Activated CD4-positive, alpha-beta T cell treated with anti-CD3 and anti-CD28 coated beads, Interleukin-2, amount 10 ng/mL, durations not matched to agents 24 days and 14 days (primary cell): ENCODE measurements around the gene NUP153. TPM values are rescaled to one million over a fixed set of nuclear protein-coding genes. Genes with fewer than 3 reads are reported as not detected.
"Not testable (repeated sequence)": the region's sequence is repeated elsewhere in the genome, so short reads cannot be mapped to it uniquely, and the experiment has no call there.

Source experiments
- DNase-seq: peaks from one replicate; pipeline ENCODE4 v3.0.0; 2022
- H3K27ac Mint-ChIP-seq: one replicate; pipeline ENCODE4 v1.8.0; 2022; ENCODE audit warnings: mild to moderate bottlenecking, mixed read lengths
- H3K27me3 Mint-ChIP-seq: one replicate; pipeline ENCODE4 v1.8.0; 2022; ENCODE audit warnings: mixed read lengths
- H3K36me3 Mint-ChIP-seq: one replicate; pipeline ENCODE4 v1.8.0; 2022; ENCODE audit warnings: low read depth, mild to moderate bottlenecking, mixed read lengths
- H3K4me1 Mint-ChIP-seq: one replicate; pipeline ENCODE4 v1.8.0; 2021; ENCODE audit warnings: mixed read lengths
- H3K4me3 Mint-ChIP-seq: one replicate; pipeline ENCODE4 v1.8.0; 2022; ENCODE audit warnings: mild to moderate bottlenecking, moderate library complexity, mixed read lengths
- H3K9me3 Mint-ChIP-seq: one replicate; pipeline ENCODE4 v1.8.0; 2021; ENCODE audit warnings: mixed read lengths
- intact Hi-C: fragments of 100-400 bp; cut with micrococcal nuclease; formaldehyde crosslinking; loops from one replicate; pipeline ENCODE4 v1.15.1; 2023
- total RNA-seq: library from RNA; stranded (reverse); gene quantifications from 2 replicates; pipeline ENCODE4 v1.2.3, GENCODE V29; 2022

NUP153 gene
- total RNA-seq, 1 donor from 2014 or later = 109 TPM

DNA sequence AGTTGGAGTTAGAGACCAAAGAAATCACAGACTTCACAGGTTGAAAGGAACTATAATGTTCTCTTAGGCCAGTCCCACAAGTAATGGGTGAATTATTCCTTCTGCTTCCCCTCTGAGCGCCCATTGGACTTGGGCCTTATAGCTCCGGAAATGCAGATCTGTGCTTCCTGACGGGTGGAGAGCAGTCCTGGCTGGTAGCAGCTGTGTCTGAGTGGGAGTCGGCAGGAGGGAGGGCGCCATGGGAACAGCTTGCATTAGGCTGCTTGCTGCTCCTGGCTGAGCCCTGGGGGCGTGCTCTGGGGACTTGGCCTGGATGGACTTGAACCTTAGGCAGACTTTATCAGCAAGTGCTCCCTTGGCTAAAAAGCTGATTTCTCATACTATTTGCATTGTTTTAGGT, 18.4 kb upstream of the NUP153 start:
- intact Hi-C loops = no loop called here
- H3K4me1 Mint-ChIP-seq = no peaks in the 10 kb centered on the region
- DNase-seq = no peak
- H3K27ac Mint-ChIP-seq = no peak overlapping the region
- H3K36me3 Mint-ChIP-seq = no peaks in the 10 kb centered on the region
- H3K27me3 Mint-ChIP-seq = peaks cover 7% of the 10 kb centered on the region
- H3K4me3 Mint-ChIP-seq = no peak overlapping the region
- H3K9me3 Mint-ChIP-seq = no peaks in the 10 kb centered on the region

DNA sequence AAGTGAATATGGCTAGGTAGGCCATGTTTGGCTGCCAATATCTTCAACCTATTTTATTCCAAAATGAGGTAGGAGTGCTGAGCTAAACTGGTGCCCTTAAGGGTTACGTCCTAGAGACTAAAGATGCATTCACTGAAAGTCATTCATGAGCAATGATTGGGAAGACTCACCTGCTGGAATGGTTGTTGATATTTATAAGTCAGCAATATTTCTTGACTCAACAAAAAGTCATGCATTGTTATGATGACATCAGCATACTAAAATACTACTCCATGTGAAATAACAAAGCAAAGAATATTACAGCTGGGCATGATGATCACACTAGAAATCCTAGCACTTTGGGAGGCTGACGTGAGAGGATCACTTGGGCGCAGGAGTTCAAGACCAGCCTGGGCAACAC, 17.6 kb upstream of the NUP153 start:
- Mint-ChIP-seq H3K27ac (no peak overlapping the region), H3K36me3 (no peaks in the 10 kb centered on the region), H3K4me1 (no peaks in the 10 kb centered on the region), H3K4me3 (no peak overlapping the region), H3K9me3 (no peaks in the 10 kb centered on the region), H3K27me3 (peaks cover 8% of the 10 kb centered on the region)
- no peak for DNase-seq
- intact Hi-C loops = no loop called here

DNA sequence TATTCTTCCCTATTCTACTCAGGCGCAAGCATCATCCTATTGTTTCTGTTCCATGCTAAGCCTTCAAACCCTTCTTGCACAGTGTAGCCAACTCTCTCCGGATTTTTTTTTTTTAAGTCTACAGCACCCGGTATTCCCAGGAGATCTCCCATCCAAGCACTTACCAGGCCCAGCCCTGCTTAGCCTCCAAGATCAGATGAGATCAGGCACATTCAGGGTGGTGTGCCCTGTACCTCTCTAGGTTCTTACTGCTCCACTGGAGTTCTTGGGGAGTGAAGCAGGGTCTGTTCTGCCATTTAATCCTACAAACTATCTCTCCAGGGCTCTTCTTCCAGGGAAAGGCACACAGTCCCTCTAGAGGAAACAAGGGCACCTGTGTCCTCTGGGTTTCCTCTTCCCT, 14.9 kb upstream of the NUP153 start:
- intact Hi-C loops = no loop called here
- H3K27ac Mint-ChIP-seq = no peak overlapping the region
- H3K4me3 Mint-ChIP-seq = no peak overlapping the region
- DNase-seq = no peak
- H3K4me1 Mint-ChIP-seq = no peaks in the 10 kb centered on the region
- H3K36me3 Mint-ChIP-seq = no peaks in the 10 kb centered on the region
- H3K9me3 Mint-ChIP-seq = no peaks in the 10 kb centered on the region
- peaks cover 11% of the 10 kb centered on the region for H3K27me3 Mint-ChIP-seq

DNA sequence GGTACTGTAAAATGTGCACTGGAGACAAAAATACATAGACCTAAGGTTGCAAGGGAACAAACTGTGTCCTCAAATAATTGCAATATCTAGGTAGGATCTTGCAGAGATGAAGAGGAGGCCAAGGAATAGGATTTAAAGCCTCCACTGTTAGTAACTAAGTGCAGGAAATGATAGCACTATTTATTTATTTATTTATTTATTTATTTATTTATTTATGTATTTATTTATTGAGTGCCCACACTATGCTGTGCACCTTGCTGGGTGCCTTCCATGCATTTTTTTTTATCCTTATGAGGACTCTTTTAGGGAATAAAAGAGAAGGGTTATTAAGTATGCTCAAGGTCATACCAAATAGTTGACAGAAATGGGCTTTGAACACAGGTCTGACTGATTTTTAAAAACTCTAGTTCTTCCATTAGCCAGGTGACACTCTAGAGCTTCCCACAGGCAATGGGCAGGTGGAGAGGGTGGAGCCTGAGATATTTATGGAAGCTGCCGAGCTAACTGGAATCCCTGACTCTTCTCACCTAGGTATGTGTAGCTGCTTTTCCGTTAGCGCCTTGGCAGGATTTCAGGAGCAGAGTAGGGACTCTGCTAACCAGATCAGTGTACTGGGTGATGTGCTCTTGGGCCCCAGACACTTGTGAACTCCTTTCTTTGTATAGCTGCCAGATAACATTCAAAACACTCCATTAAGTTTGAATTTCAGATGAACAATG, 12.8 kb upstream of the NUP153 start:
- H3K4me1 Mint-ChIP-seq = peaks cover 9% of the 10 kb centered on the region
- H3K4me3 Mint-ChIP-seq = no peak overlapping the region
- peaks cover 2% of the 10 kb centered on the region for H3K36me3 Mint-ChIP-seq
- H3K27me3 Mint-ChIP-seq = peaks cover 13% of the 10 kb centered on the region
- intact Hi-C loops = no loop called here
- H3K9me3 Mint-ChIP-seq = peaks cover 4% of the 10 kb centered on the region
- no peak for DNase-seq
- H3K27ac Mint-ChIP-seq = no peak overlapping the region

DNA sequence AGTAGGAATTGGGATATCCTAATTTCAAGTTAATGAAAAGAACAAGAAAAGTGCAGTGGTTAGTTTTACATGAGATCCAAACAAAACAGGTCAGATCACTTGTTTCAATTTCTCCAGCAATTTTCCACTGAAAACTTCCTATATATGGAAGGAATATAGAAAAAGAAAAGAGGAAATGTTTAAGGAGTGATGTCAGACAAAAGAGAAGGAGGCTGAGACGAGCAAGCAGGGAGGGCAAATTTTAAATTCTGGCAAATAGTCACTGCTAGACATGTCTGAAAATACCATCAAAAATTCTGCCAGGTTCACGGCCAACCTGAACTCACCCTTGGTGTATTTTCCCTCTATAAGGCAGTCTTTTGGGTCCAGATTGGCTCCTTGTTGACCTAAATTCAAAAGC, 9.5 kb upstream of the NUP153 start:
- Mint-ChIP-seq H3K27ac (no peak overlapping the region), H3K9me3 (peaks cover 4% of the 10 kb centered on the region), H3K4me3 (no peak overlapping the region), H3K36me3 (peaks cover 2% of the 10 kb centered on the region), H3K4me1 (peaks cover 16% of the 10 kb centered on the region), H3K27me3 (peaks cover 8% of the 10 kb centered on the region)
- no peak for DNase-seq
- intact Hi-C loops = no loop called here

DNA sequence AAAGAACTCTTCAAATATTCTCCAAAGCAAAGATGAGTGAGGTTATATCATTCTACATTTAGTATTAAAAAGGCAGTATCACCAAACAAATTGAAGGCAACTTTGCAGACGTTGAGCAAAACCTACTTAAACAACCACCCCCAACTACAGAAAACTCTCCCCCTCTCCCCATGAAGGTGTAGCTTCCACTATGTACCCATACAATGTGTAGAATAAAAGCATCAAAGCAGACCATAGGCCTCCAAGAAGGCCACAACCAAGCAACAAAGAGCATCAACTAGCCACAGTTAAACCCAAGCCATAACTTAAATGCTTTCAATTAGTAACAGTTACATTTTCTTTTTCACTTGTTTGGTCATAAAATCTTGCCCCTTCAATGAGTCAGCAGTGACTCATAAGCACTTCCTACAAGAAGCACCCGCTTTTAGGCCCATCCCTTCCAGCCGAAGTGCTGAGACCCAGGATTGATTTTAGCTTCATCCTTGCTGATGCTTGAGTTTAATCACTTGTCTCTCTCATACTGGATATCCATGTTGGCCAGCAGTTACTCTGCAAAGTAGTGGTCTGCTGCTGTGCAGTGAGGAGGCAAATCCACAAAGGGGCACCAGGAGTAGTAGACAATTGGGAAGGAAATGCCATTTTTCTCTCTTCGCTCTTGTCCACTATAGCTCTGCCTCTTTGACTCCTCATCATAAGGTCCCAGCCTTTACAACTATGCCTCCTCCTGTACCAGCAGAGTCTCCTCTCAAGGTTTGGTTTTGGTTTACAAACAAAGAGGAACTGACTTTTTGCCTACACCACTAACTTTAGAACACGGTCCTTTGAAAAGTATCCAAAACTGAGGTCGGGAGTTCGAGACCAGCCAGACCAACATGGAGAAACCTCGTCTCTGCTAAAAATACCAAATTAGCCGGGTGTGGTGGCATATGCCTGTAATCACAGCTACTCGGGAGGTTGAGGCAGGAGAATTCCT, 8.4 kb upstream of the NUP153 start:
- H3K9me3 Mint-ChIP-seq = peaks cover 4% of the 10 kb centered on the region
- peaks cover 8% of the 10 kb centered on the region for H3K27me3 Mint-ChIP-seq
- peaks cover 16% of the 10 kb centered on the region for H3K4me1 Mint-ChIP-seq
- H3K36me3 Mint-ChIP-seq = peaks cover 4% of the 10 kb centered on the region
- intact Hi-C loops = loop anchor here (1.0 kb wide), 1 partner anchor 8 kb away; no protein-coding TSS in a partner anchor
- H3K27ac Mint-ChIP-seq = peak overlapping the region; percentile 90
- peak; percentile 78 for DNase-seq
- peak overlapping the region; percentile 70 for H3K4me3 Mint-ChIP-seq

DNA sequence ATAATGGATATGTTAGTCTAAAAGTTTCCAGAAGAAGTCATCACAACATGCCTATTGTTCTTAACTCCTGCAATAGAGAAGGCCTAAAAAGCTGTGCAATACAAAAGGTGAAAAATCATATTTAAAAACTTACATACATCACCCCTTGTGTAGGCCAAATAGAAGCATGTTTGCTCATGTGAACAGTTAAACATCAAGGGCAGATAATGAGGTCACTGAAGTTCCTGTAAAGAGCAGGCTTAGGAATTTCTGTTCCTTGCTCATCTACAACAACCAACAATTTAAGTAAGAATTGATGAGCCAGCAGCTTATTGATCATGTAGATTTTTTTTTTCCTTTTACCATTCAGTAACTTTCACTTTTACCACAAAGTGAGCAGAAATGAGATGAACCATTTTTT, 7.5 kb upstream of the NUP153 start:
- peaks cover 8% of the 10 kb centered on the region for H3K36me3 Mint-ChIP-seq

DNA sequence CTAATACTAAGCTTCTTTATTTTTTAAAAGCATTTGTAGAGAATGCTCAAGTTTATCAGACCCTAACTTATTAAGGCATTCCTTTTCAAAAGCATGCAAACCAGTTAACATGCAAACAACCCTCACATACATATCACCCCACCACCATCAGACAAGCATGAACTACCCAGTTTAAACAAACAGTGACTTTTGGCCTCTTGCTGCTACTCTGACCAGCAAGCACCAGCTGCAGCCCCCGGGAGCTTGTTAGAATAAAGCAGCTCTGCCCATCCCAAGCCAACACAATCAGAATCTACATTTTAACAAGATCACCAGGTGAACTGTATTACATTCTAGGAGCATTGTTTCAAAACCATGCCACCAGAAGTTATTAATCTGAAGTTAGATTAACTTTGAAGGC, 5.9 kb upstream of the NUP153 start:
- Mint-ChIP-seq H3K9me3 (peaks cover 4% of the 10 kb centered on the region), H3K27me3 (peaks cover 1% of the 10 kb centered on the region), H3K27ac (no peak overlapping the region), H3K4me3 (no peak overlapping the region), H3K4me1 (peaks cover 20% of the 10 kb centered on the region), H3K36me3 (peaks cover 17% of the 10 kb centered on the region)
- DNase-seq = no peak
- intact Hi-C loops = no loop called here

More for the DNA sequence above, 7.5 kb upstream of the NUP153 start:
- Mint-ChIP-seq H3K4me3 (peak overlapping the region; percentile 15), H3K27me3 (peaks cover 4% of the 10 kb centered on the region), H3K9me3 (peaks cover 4% of the 10 kb centered on the region), H3K27ac (no peak overlapping the region), H3K4me1 (peaks cover 17% of the 10 kb centered on the region)
- no peak for DNase-seq
- intact Hi-C loops = no loop called here

DNA sequence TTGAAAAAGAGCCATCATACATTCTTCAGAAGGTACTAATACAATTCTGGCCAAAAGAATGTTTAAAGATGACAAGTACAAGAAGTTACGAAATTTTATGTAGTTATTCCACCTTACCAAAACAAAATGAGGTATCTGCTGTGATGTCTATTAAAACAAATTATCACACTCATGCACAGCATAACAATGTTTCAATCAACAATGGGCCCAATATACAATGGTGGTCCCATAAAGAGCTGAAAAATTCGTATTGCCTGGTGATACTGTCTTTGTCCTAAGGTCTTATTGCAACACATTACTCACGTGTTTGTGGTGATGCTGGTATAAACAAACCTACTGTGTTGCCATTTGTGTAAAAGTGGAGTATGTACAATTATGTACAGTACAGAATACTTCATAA, 3.6 kb upstream of the NUP153 start:
- DNase-seq = no peak
- Mint-ChIP-seq H3K9me3 (peaks cover 4% of the 10 kb centered on the region), H3K4me1 (peaks cover 27% of the 10 kb centered on the region), H3K27me3 (peaks cover 2% of the 10 kb centered on the region), H3K36me3 (peaks cover 26% of the 10 kb centered on the region), H3K27ac (no peak overlapping the region), H3K4me3 (no peak overlapping the region)
- intact Hi-C loops = no loop called here

DNA sequence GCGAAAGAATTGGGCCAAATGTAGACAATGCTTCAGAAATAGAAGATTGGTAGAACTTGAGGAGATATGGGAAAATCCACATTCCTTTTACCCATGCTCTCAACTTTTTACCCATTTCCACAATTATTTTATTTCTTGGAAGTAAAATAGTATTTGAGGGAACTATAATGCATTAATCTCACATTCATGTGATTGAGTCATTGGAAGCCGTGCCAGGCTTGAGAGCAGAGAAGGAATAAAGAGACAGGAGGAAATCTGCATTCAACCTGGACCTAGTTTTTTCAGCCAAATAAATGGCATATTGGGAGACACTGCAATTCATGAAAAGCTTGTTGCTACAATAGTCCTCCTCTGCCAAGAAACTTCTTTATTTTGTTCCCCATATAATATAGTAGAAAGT, 2.8 kb upstream of the NUP153 start:
- no peaks in the 10 kb centered on the region for H3K9me3 Mint-ChIP-seq
- peaks cover 20% of the 10 kb centered on the region for H3K4me1 Mint-ChIP-seq
- no peak overlapping the region for H3K4me3 Mint-ChIP-seq
- H3K36me3 Mint-ChIP-seq = peaks cover 25% of the 10 kb centered on the region
- no peak overlapping the region for H3K27ac Mint-ChIP-seq
- intact Hi-C loops = loop anchor here (5.0 kb wide), 2 partner anchors 57 to 553 kb away; partner anchors contain the start of gene DEK
- peaks cover 2% of the 10 kb centered on the region for H3K27me3 Mint-ChIP-seq
- no peak for DNase-seq

DNA sequence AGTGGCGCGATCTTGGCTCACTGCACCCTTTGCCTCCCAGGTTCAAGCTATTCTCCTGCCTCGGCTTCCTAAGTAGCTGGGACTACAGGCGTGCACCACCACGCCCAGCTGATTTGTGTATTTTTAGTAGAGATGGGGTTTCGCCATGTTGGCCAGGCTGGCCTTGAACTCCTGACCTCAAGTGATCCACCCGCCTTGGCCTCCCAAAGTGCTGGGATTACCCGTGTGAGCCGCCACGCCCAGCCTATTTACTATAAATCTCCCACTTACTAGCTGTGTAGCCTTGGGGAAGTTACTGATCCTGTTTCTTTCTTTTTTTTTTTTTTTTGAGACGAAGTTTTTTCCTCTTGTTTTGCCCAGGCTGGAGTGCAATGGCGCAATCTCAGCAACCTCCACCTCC, 1.3 kb upstream of the NUP153 start:
- H3K4me3 Mint-ChIP-seq, H3K9me3 Mint-ChIP-seq, DNase-seq, H3K27ac Mint-ChIP-seq, H3K27me3 Mint-ChIP-seq: not testable (repeated sequence)
- peaks cover 20% of the 10 kb centered on the region for H3K4me1 Mint-ChIP-seq
- peaks cover 32% of the 10 kb centered on the region for H3K36me3 Mint-ChIP-seq
- intact Hi-C loops = loop anchor here (5.0 kb wide), 2 partner anchors 56 to 554 kb away; partner anchors contain the start of gene DEK

DNA sequence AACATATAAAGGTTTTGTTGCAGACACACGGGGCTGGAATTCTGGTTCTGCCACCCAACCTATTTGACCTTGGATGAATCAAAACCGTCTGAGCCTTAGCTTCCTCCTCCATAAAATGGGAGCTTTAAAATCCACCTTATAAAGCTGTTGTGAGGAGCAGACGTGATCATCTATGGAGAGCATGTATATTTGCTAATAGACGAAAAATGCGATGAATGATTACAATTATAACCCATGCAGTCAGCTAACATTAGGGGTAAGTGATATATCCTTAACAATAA, 586 bp upstream of the NUP153 start:
- intact Hi-C loops = loop anchor here (1.0 to 5.0 kb wide), 4 partner anchors 8 to 555 kb away; partner anchors contain the start of genes DEK, KDM1B and TPMT
- peaks cover 2% of the 10 kb centered on the region for H3K27me3 Mint-ChIP-seq
- H3K27ac Mint-ChIP-seq = peak overlapping the region; percentile 95
- peaks cover 32% of the 10 kb centered on the region for H3K36me3 Mint-ChIP-seq
- peak overlapping the region; percentile 90 for H3K4me3 Mint-ChIP-seq
- H3K9me3 Mint-ChIP-seq = no peaks in the 10 kb centered on the region
- DNase-seq = peak; percentile 63
- peaks cover 22% of the 10 kb centered on the region for H3K4me1 Mint-ChIP-seq

DNA sequence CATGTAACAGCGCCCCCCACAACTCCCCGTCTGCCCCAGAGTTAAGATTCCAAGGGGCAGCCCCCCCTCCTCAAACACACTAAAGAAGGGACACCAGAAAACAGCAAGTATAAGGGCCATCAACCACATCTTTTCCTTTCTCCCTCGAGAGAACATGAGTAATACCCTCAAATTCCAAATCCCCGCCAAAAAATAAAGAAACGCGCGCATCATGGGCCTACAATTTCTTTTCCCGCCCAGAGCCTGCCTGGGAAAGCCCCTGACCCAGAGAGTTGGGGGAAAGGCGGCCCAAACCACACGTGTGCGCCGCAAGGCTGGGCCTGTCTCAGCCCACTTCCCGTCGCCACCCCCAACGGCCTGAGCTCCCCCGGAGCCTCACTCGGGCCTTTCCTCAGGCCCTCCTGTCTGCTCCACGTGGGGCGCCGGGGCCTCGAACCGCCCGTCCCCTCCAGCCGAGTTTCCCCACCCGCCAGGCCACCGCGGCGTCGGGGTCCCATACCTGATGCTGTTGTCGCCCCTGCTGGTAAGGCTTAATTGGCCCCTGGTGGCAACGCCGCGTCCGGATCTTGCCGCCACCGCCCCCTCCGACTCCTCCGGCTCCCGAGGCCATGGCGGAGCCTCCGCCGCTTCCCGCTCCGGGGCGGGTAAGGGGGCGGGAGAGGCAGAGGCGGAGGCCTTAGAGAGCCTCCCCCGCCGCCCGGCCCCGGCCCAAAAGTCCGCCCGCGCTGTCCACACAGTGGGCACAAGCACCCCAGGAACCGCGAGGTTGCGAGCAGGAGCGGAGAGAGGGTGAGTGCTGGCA, 746 bp downstream of the NUP153 start:
- Mint-ChIP-seq H3K27me3 (peaks cover 2% of the 10 kb centered on the region), H3K9me3 (no peaks in the 10 kb centered on the region), H3K4me1 (peaks cover 31% of the 10 kb centered on the region), H3K4me3 (peak overlapping the region; percentile 90), H3K27ac (peak overlapping the region; percentile 95), H3K36me3 (peaks cover 32% of the 10 kb centered on the region)
- intact Hi-C loops = loop anchor here (1.0 to 5.0 kb wide), 5 partner anchors 54 to 556 kb away; partner anchors contain the start of genes DEK, FAM8A1, KDM1B and TPMT
- DNase-seq = peak; percentile 96
